H9 (cell line): Measurements from ENCODE around the gene PPP1R12B. TPM values are rescaled to one million over a fixed set of nuclear protein-coding genes. Genes with fewer than 3 reads are reported as not detected.

Experiments
- DNase-seq: peaks from one replicate; pipeline ENCODE4 v3.0.0-alpha.2; 2017
- H2AFZ ChIP-seq: one replicate; pipeline ENCODE4 v1.6.1; 2013; ENCODE audit warnings: mild to moderate bottlenecking, low read length, control low read depth, moderate library complexity
- H2AK5ac ChIP-seq: 2 replicates; pipeline ENCODE4 v1.6.1; 2013; ENCODE audit warnings: low read length, control low read depth, mixed read lengths; ENCODE audit not compliant: insufficient read length
- H2BK120ac ChIP-seq: one replicate; pipeline ENCODE4 v1.6.1; 2013; ENCODE audit warnings: low read depth, mild to moderate bottlenecking, low read length, control low read depth, inconsistent platforms; ENCODE audit not compliant: poor library complexity, severe bottlenecking
- H2BK12ac ChIP-seq: 2 replicates; pipeline ENCODE4 v1.6.1; 2013; ENCODE audit warnings: low read length, control low read depth, mixed read lengths, low read depth; ENCODE audit not compliant: insufficient read length
- H2BK15ac ChIP-seq: 2 replicates; pipeline ENCODE4 v1.6.1; 2013; ENCODE audit warnings: low read depth, low read length, control low read depth
- H2BK20ac ChIP-seq: one replicate; pipeline ENCODE4 v1.6.1; 2013; ENCODE audit warnings: low read depth, mild to moderate bottlenecking, low read length, control low read depth, inconsistent platforms; ENCODE audit not compliant: poor library complexity, severe bottlenecking
- H2BK5ac ChIP-seq: 2 replicates; pipeline ENCODE4 v1.6.1; 2013; ENCODE audit warnings: low read length, control low read depth, mixed read lengths; ENCODE audit not compliant: insufficient read length
- H3K14ac ChIP-seq: 2 replicates; pipeline ENCODE4 v1.6.1; 2013; ENCODE audit warnings: low read length, control low read depth; ENCODE audit not compliant: insufficient read depth
- H3K18ac ChIP-seq: 2 replicates; pipeline ENCODE4 v1.6.1; 2013; ENCODE audit warnings: low read depth, mild to moderate bottlenecking, mixed read lengths, low read length, control low read depth; ENCODE audit not compliant: insufficient read length
- H3K23ac ChIP-seq: 2 replicates; pipeline ENCODE4 v1.6.1; 2013; ENCODE audit warnings: low read length, control low read depth, mixed read lengths, low read depth; ENCODE audit not compliant: insufficient read length
- H3K23me2 ChIP-seq: 2 replicates; pipeline ENCODE4 v1.6.1; 2013; ENCODE audit warnings: low read depth, mild to moderate bottlenecking, mixed read lengths, low read length, control low read depth; ENCODE audit not compliant: insufficient read length, poor library complexity, severe bottlenecking
- H3K27ac ChIP-seq: 2 replicates; pipeline ENCODE4 v1.5.1; 2013; ENCODE audit warnings: low read length, control low read depth, mixed read lengths, low read depth; ENCODE audit not compliant: insufficient read length
- H3K27me3 ChIP-seq: 2 replicates; pipeline ENCODE4 v1.6.1; 2013; ENCODE audit warnings: low read length, control low read depth, inconsistent platforms; ENCODE audit not compliant: insufficient read depth
- H3K4ac ChIP-seq: 2 replicates; pipeline ENCODE4 v1.6.1; 2013; ENCODE audit warnings: low read depth, mild to moderate bottlenecking, control low read depth, inconsistent platforms, low read length, moderate library complexity
- H3K4me1 ChIP-seq: 2 replicates; pipeline ENCODE4 v1.6.1; 2013; ENCODE audit warnings: low read length, control low read depth, inconsistent platforms; ENCODE audit not compliant: insufficient read depth
- H3K4me2 ChIP-seq: 2 replicates; pipeline ENCODE4 v1.6.1; 2013; ENCODE audit warnings: low read length, control low read depth, mixed read lengths; ENCODE audit not compliant: insufficient read length, insufficient read depth
- H3K56ac ChIP-seq: 2 replicates; pipeline ENCODE4 v1.6.1; 2013; ENCODE audit warnings: low read depth, mild to moderate bottlenecking, mixed read lengths, low read length, control low read depth; ENCODE audit not compliant: insufficient read length
- H3K79me1 ChIP-seq: 2 replicates; pipeline ENCODE4 v1.6.1; 2013; ENCODE audit warnings: low read depth, mild to moderate bottlenecking, moderate library complexity, low read length, control low read depth, inconsistent platforms; ENCODE audit not compliant: insufficient read depth, poor library complexity, severe bottlenecking
- H3K79me2 ChIP-seq: 2 replicates; pipeline ENCODE4 v1.6.1; 2013; ENCODE audit warnings: low read length, control low read depth, inconsistent platforms; ENCODE audit not compliant: insufficient read depth
- H3K9ac ChIP-seq: 2 replicates; pipeline ENCODE4 v1.6.1; 2013; ENCODE audit warnings: low read length, control low read depth, mixed read lengths; ENCODE audit not compliant: insufficient read length; ENCODE audit errors: extremely low read depth
- H3K9me3 ChIP-seq: one replicate; pipeline ENCODE4 v1.6.1; 2013; ENCODE audit warnings: low read depth, low read length, inconsistent platforms; ENCODE audit not compliant: control insufficient read depth
- H3T11ph ChIP-seq: one replicate; pipeline ENCODE4 v1.6.1; 2013; ENCODE audit warnings: mild to moderate bottlenecking, low read length, control low read depth, inconsistent platforms
- H4K20me1 ChIP-seq: one replicate; pipeline ENCODE4 v1.6.1; 2013; ENCODE audit not compliant: control insufficient read depth, insufficient read length, insufficient read depth
- H4K5ac ChIP-seq: 2 replicates; pipeline ENCODE4 v1.6.1; 2013; ENCODE audit warnings: low read depth, mild to moderate bottlenecking, mixed read lengths, low read length, control low read depth; ENCODE audit not compliant: insufficient read length
- H4K8ac ChIP-seq: replicated peaks from 2 replicates; pipeline ENCODE4 v1.6.1; 2013; ENCODE audit warnings: low read length, control low read depth, mixed read lengths, low read depth; ENCODE audit not compliant: insufficient read length
- H4K91ac ChIP-seq: 2 replicates; pipeline ENCODE4 v1.6.1; 2013; ENCODE audit warnings: low read depth, mild to moderate bottlenecking, moderate library complexity, mixed read lengths, low read length, control low read depth; ENCODE audit not compliant: insufficient read length
- H3K27ac Mint-ChIP-seq, 3 experiments: 2 replicates in 2 of 3; 3 replicates in 1 of 3; pipeline ENCODE4 v1.8.0; 2020 to 2021; ENCODE audit warnings: mixed read lengths in 3 of 3, mild to moderate bottlenecking in 1 of 3, moderate library complexity in 1 of 3
- H3K27me3 Mint-ChIP-seq: 2 replicates; pipeline ENCODE4 v1.8.0; 2021; ENCODE audit warnings: low read depth, mild to moderate bottlenecking, moderate library complexity, mixed read lengths
- H3K36me3 Mint-ChIP-seq, 3 experiments: 2 replicates in 2 of 3; 3 replicates in 1 of 3; pipeline ENCODE4 v1.8.0; 2020 to 2021; ENCODE audit warnings: low read depth in 3 of 3, mixed read lengths in 3 of 3; ENCODE audit not compliant: insufficient read depth in 1 of 3
- H3K4me1 Mint-ChIP-seq, 2 experiments: 2 replicates each; pipeline ENCODE4 v1.8.0; 2020; ENCODE audit warnings: mixed read lengths in 2 of 2
- H3K4me3 Mint-ChIP-seq, 2 experiments: 2 replicates in 1 of 2; 3 replicates in 1 of 2; pipeline ENCODE4 v1.8.0; 2020 to 2021; ENCODE audit warnings: mild to moderate bottlenecking in 2 of 2, mixed read lengths in 2 of 2, moderate library complexity in 1 of 2
- H3K9me3 Mint-ChIP-seq, 2 experiments: 2 replicates in 1 of 2; 3 replicates in 1 of 2; pipeline ENCODE4 v1.8.0; 2020; ENCODE audit warnings: mild to moderate bottlenecking in 2 of 2, mixed read lengths in 2 of 2, moderate library complexity in 1 of 2
- CTCF ChIP-seq: fragments of 200-600 bp; sonication (generic); conservative IDR thresholded peaks from 3 replicates; pipeline ENCODE4 v1.8.0; 2021; ENCODE audit warnings: antibody characterized with exemption, mild to moderate bottlenecking
- WGBS: extraction: QIAGEN DNeasy Blood & Tissue Kit; methylation state at CpG from one replicate; pipeline ENCODE4 v1.1.7; 2013; ENCODE audit warnings: missing lambda C conversion rate, low lambda C conversion rate, mixed read lengths; ENCODE audit not compliant: insufficient read length; ENCODE audit errors: extremely low coverage; 5-methylcytosine and 5-hydroxymethylcytosine counted together
- total RNA-seq: library from RNA; stranded (reverse); gene quantifications from 2 replicates; pipeline ENCODE4 v1.2.1, GENCODE V29; 2021

Gene PPP1R12B
- total RNA-seq, 1 experiment from 2014 or later: 12.9 TPM

- H3K79me2 ChIP-seq: no peaks in the 10 kb centered on the region
- no peak overlapping the region for H3K18ac ChIP-seq
- Mint-ChIP-seq H3K4me1 (peaks cover 0 to 7% of the 10 kb centered on the region in 2 experiments; a peak in 2 of 4 replicates), H3K36me3 (no peaks in the 10 kb centered on the region; a peak in 3 of 7 replicates), H3K9me3 (no peaks in the 10 kb centered on the region), H3K27ac (no peak overlapping the region), H3K4me3 (no peak overlapping the region), H3K27me3 (peaks cover 3% of the 10 kb centered on the region)
- no peak overlapping the region for H3K4me2 ChIP-seq
- no peak overlapping the region for H2AFZ ChIP-seq
- H4K8ac ChIP-seq: no peak overlapping the region
- DNase-seq: no peak
- H4K5ac ChIP-seq: no peak overlapping the region
- no peaks in the 10 kb centered on the region for H3K4me1 ChIP-seq
- H3K9me3 ChIP-seq: no peaks in the 10 kb centered on the region
- no peak for TF ChIP-seq CTCF
- H3K79me1 ChIP-seq: no peaks in the 10 kb centered on the region
- no CpG with 5 or more reads among the region's 4 CpGs for WGBS
- H2AK5ac ChIP-seq: no peak overlapping the region
- H4K91ac ChIP-seq: no peak overlapping the region
- H2BK12ac ChIP-seq: no peak overlapping the region
- no peak overlapping the region for H3K9ac ChIP-seq
- no peak overlapping the region for H3T11ph ChIP-seq
- no peak overlapping the region for H2BK15ac ChIP-seq
- H3K14ac ChIP-seq: no peak overlapping the region
- no peak overlapping the region for H2BK5ac ChIP-seq
- H4K20me1 ChIP-seq: no peaks in the 10 kb centered on the region
- no peak overlapping the region for H3K56ac ChIP-seq
- H3K23ac ChIP-seq: no peak overlapping the region
- no peak overlapping the region for H2BK120ac ChIP-seq
- H3K27me3 ChIP-seq: no peaks in the 10 kb centered on the region
- no peak overlapping the region for H3K27ac ChIP-seq
- no peak overlapping the region for H2BK20ac ChIP-seq
- no peaks in the 10 kb centered on the region for H3K23me2 ChIP-seq
- no peak overlapping the region for H3K4ac ChIP-seq
These were observed 245.3 kb downstream of the PPP1R12B start for GRCh38 chr1:202593845-202594244.
